Activated T-helper 1 cell treated with anti-CD3 and anti-CD28 coated beads, Interleukin-12 subunit alpha, Interleukin-12 subunit beta, Interleukin-2, Interleukin-4 antibody, amounts not matched to agents 30 ng/mL and 10 ng/mL and 1 ng/mL, durations not matched to agents 14 hours and 24 hours and 36 hours (primary cell): ENCODE data around the gene CCDC47. TPM values are rescaled to one million over a fixed set of nuclear protein-coding genes. Genes with fewer than 3 reads are reported as not detected.

Experiments
- DNase-seq: peaks from one replicate; pipeline ENCODE4 v3.0.0; 2021; ENCODE audit warnings: low spot score
- H3K27ac Mint-ChIP-seq: one replicate; pipeline ENCODE4 v1.8.0; 2021; ENCODE audit warnings: mild to moderate bottlenecking, mixed read lengths
- H3K27me3 Mint-ChIP-seq: one replicate; pipeline ENCODE4 v1.8.0; 2022; ENCODE audit warnings: mild to moderate bottlenecking, moderate library complexity, mixed read lengths; ENCODE audit not compliant: insufficient read depth
- H3K36me3 Mint-ChIP-seq: one replicate; pipeline ENCODE4 v1.8.0; 2021; ENCODE audit warnings: low read depth, mixed read lengths
- H3K4me1 Mint-ChIP-seq: one replicate; pipeline ENCODE4 v1.8.0; 2021; ENCODE audit warnings: low read depth, mixed read lengths
- H3K4me3 Mint-ChIP-seq: one replicate; pipeline ENCODE4 v1.8.0; 2021; ENCODE audit warnings: mild to moderate bottlenecking, moderate library complexity, mixed read lengths
- H3K9me3 Mint-ChIP-seq: one replicate; pipeline ENCODE4 v1.8.0; 2021; ENCODE audit warnings: mixed read lengths
- intact Hi-C: fragments of 100-400 bp; cut with micrococcal nuclease; formaldehyde crosslinking; loops from one replicate; pipeline ENCODE4 v1.15.1; 2024
- total RNA-seq: library from RNA; stranded (reverse); gene quantifications from 2 replicates; pipeline ENCODE4 v1.2.3, GENCODE V29; 2022

The CCDC47 gene
- total RNA-seq, 1 donor from 2014 or later: 74.8 TPM

GRCh38 chr17:63705657-63706056 is 67.7 kb downstream of the CCDC47 start:
- intact Hi-C loops: no loop called here
- Mint-ChIP-seq H3K27ac (peak overlapping the region; percentile 67), H3K27me3 (no peaks in the 10 kb centered on the region), H3K4me1 (peaks cover 73% of the 10 kb centered on the region), H3K9me3 (no peaks in the 10 kb centered on the region), H3K4me3 (peak overlapping the region; percentile 70), H3K36me3 (peaks cover 32% of the 10 kb centered on the region)
- no peak for DNase-seq

DNA sequence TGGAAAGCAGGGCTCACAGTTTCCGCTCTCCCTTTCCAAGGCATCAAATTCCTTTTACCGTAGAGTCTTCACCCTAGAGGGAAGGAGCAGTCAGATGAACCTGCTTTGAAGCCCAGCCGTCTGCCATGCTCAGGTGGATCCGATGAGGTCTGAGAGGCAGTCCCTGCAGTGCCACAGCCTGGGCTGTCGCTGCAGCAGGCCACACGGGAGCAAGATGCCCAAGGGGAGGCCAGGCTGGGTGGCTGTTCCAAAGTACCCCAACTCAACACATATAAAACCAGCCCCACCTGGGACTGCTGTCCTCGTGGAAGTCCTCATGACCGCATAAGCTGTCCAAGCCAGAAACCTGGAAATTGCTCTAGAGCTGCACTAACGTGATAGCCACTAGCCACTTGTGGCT is 68.6 kb downstream of the CCDC47 start:
- Mint-ChIP-seq H3K4me3 (no peak overlapping the region), H3K4me1 (peaks cover 68% of the 10 kb centered on the region), H3K27ac (no peak overlapping the region), H3K27me3 (no peaks in the 10 kb centered on the region), H3K36me3 (peaks cover 32% of the 10 kb centered on the region), H3K9me3 (no peaks in the 10 kb centered on the region)
- intact Hi-C loops: no loop called here
- DNase-seq: no peak

GRCh38 chr17:63704259-63704576 is 69.2 kb downstream of the CCDC47 start:
- Mint-ChIP-seq H3K27me3 (no peaks in the 10 kb centered on the region), H3K36me3 (peaks cover 29% of the 10 kb centered on the region), H3K4me3 (peak overlapping the region; percentile 92), H3K9me3 (no peaks in the 10 kb centered on the region), H3K27ac (peak overlapping the region; percentile 40), H3K4me1 (peaks cover 63% of the 10 kb centered on the region)
- DNase-seq: no peak
- intact Hi-C loops: no loop called here

GRCh38 chr17:63703556-63704258 is 69.7 kb downstream of the CCDC47 start:
- Mint-ChIP-seq H3K4me3 (peak overlapping the region; percentile 92), H3K27me3 (no peaks in the 10 kb centered on the region), H3K36me3 (peaks cover 24% of the 10 kb centered on the region), H3K9me3 (no peaks in the 10 kb centered on the region), H3K4me1 (peaks cover 58% of the 10 kb centered on the region), H3K27ac (peak overlapping the region; percentile 40)
- no peak for DNase-seq
- intact Hi-C loops: no loop called here

GRCh38 chr17:63703029-63703428 is 70.4 kb downstream of the CCDC47 start:
- Mint-ChIP-seq H3K27ac (peak overlapping the region; percentile 96), H3K4me1 (peaks cover 57% of the 10 kb centered on the region), H3K4me3 (peak overlapping the region; percentile 92), H3K9me3 (no peaks in the 10 kb centered on the region), H3K27me3 (no peaks in the 10 kb centered on the region), H3K36me3 (peaks cover 23% of the 10 kb centered on the region)
- DNase-seq: no peak
- intact Hi-C loops: no loop called here

DNA sequence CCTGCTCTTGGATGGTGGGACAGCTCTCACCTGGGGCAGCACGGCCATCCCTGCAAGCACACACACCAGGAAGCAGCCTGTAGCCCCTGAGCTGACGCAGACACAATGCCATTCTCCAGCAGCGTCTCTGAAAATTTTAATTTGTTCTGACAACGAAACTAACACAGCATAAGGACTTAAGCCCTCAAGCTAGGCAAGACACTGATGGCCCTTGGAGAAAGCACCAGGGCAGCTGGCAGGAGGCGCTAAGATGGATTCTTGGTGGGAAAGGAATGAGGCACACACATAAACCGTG is 70.7 kb downstream of the CCDC47 start:
- Mint-ChIP-seq H3K4me3 (peak overlapping the region; percentile 92), H3K9me3 (no peaks in the 10 kb centered on the region), H3K4me1 (peaks cover 60% of the 10 kb centered on the region), H3K36me3 (peaks cover 27% of the 10 kb centered on the region), H3K27ac (peak overlapping the region; percentile 96), H3K27me3 (no peaks in the 10 kb centered on the region)
- intact Hi-C loops: loop anchor here (1.0 kb wide), 3 partner anchors 39 to 141 kb away; partner anchors contain the start of genes CCDC47 and STRADA
- no peak for DNase-seq

GRCh38 chr17:63701868-63702720 is 71.3 kb downstream of the CCDC47 start:
- H3K27ac Mint-ChIP-seq: peak overlapping the region; percentile 96
- peaks cover 63% of the 10 kb centered on the region for H3K4me1 Mint-ChIP-seq
- H3K36me3 Mint-ChIP-seq: peaks cover 33% of the 10 kb centered on the region
- H3K4me3 Mint-ChIP-seq: peak overlapping the region; percentile 92
- intact Hi-C loops: loop anchor here (1.0 to 2.0 kb wide), 4 partner anchors 39 to 805 kb away; partner anchors contain the start of genes CCDC47, CEP95, DDX5 and STRADA
- H3K9me3 Mint-ChIP-seq: no peaks in the 10 kb centered on the region
- H3K27me3 Mint-ChIP-seq: no peaks in the 10 kb centered on the region
- peak; percentile 70 for DNase-seq

GRCh38 chr17:63701456-63701820 is 72.0 kb downstream of the CCDC47 start:
- H3K4me3 Mint-ChIP-seq: peak overlapping the region; percentile 92
- peaks cover 38% of the 10 kb centered on the region for H3K36me3 Mint-ChIP-seq
- no peaks in the 10 kb centered on the region for H3K9me3 Mint-ChIP-seq
- intact Hi-C loops: loop anchor here (2.0 kb wide), 1 partner anchor 805 kb away; the partner anchor contains the start of genes CEP95 and DDX5
- H3K27me3 Mint-ChIP-seq: no peaks in the 10 kb centered on the region
- H3K4me1 Mint-ChIP-seq: peaks cover 63% of the 10 kb centered on the region
- H3K27ac Mint-ChIP-seq: peak overlapping the region; percentile 96
- DNase-seq: no peak

DNA sequence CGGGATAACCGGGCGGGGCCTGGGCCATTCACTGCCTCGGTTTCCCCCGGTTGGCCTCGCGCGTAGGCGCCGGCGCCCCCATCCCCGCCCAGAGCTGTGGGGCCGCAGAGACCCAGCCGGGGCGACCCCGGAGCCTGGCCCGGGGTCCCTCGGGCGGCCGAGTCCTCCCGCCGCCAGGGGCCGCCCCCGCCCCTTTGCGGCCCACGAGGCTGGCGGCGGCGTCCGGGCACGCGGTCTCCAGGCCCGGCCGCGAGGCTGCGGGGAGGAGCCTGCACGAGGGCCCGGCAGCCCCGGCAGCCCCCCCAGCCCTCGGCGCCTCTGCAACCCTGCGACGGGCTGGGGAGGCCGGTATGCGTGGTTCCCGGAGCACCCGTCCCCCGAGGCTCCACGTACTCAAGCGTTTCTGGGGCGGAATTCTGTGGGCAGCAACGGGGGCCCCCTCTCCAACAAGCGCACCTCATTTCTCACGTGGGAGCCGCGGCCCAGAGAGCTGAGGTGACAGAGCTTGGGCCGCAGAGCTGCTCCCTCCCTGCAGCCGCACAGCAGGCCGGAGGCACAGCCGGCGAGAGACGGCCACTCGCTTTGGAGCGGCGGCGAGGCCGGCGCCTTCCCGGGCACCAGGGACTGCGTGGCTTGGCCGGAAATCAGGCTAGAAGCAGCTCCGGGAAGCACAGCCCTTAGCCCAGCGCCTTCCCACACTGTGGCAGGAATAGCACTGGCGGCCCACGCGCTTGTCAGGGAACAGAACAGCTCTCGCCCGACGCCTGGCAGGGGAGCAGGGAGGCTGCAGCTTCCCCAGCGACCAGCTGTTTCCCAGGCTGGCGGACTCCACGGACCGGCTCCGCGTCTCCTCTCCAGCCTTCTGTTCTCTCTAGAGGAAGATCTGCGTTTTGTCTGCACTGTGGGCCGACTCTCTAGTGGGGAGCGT is 72.6 kb downstream of the CCDC47 start:
- Mint-ChIP-seq H3K27me3 (no peaks in the 10 kb centered on the region), H3K9me3 (no peaks in the 10 kb centered on the region), H3K4me1 (peaks cover 62% of the 10 kb centered on the region), H3K36me3 (peaks cover 43% of the 10 kb centered on the region), H3K4me3 (peak overlapping the region; percentile 92), H3K27ac (peak overlapping the region; percentile 96)
- intact Hi-C loops: loop anchor here (1.0 to 2.0 kb wide), 2 partner anchors 150 to 806 kb away; partner anchors contain the start of genes CEP95, DCAF7 and DDX5
- peak; percentile 49 for DNase-seq

GRCh38 chr17:63699638-63700527 is 73.5 kb downstream of the CCDC47 start, which contains the start of gene LIMD2:
LIMD2 (minus strand) TSS chr17:63700125; CDS start chr17:63699298, 827 bp downstream.
- Mint-ChIP-seq H3K4me3 (peak within 1 kb of the TSS; percentile 96), H3K9me3 (no peaks in the 10 kb centered on the region), H3K36me3 (peaks cover 42% of the 10 kb centered on the region), H3K27me3 (no peaks in the 10 kb centered on the region), H3K27ac (peak within 1 kb of the TSS; percentile 96), H3K4me1 (peaks cover 59% of the 10 kb centered on the region)
- intact Hi-C loops: loop anchor here (1.0 to 2.0 kb wide), 3 partner anchors 143 to 807 kb away; partner anchors contain the start of genes CEP95, DCAF7, DDX5 and SMARCD2
- peak; percentile 76 for DNase-seq

DNA sequence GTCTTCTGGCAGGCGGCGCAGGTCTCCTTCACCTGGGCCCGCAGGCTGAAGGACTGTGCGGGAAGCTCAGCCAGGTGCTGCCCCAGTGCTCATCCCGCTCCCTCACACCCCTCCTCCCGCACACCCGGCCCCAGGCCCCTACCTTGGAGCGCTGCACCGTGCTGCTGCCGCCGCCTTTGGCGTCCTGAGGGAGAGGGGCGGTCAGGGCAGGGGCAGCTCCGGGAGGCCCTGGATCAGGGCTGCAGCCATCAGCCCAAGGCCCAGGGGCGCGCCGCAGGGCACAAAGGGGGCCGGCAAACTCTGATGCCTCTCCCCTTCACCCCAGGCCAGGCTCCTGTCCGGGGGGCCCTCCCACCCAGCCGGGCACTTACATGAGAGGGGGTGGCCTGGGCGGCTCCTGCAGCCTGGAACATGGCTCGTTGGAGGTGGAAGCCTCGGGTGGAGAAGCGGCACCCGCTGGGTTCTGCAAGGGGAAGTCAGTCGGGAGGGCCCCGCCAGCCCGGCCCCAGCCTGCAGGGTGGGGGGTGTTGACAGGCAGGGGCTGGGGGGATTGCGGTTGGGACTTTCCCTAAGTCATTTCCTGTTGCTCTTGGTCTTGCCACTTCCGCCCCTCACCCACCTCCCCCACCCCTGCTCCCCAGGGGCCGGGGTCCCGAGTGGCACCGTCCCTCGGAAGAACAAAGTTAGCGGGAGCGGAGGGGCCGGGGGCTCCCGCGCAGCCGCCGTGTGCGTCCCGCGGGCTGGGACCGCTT is 74.3 kb downstream of the CCDC47 start:
- H3K36me3 Mint-ChIP-seq: peaks cover 41% of the 10 kb centered on the region

More for the DNA sequence above, 74.3 kb downstream of the CCDC47 start:
- Mint-ChIP-seq H3K27me3 (no peaks in the 10 kb centered on the region), H3K9me3 (no peaks in the 10 kb centered on the region), H3K4me1 (peaks cover 61% of the 10 kb centered on the region), H3K4me3 (peak overlapping the region; percentile 96), H3K27ac (peak overlapping the region; percentile 96)
- intact Hi-C loops: loop anchor here (1.0 to 2.0 kb wide), 4 partner anchors 11 to 144 kb away; partner anchors contain the start of genes CCDC47, FTSJ3, PSMC5 and SMARCD2
- DNase-seq: peak; percentile 88
